GM10248 (cell line): ENCODE data around the gene FCER2.

Experiments
- CTCF ChIA-PET: fragments of 300-600 bp; sonication (Branson Sonifier 250); formaldehyde crosslinking; extraction: SDS; loops from one replicate; lab custom pipeline; 2021; ENCODE audit warnings: antibody characterized with exemption; lab: Yijun Ruan, JAX
- POLR2A ChIA-PET: fragments of 350-650 bp; sonication (Branson Sonifier 250); formaldehyde crosslinking; extraction: SDS; loops from one replicate; lab custom pipeline; 2020; ENCODE audit warnings: antibody characterized with exemption; lab: Yijun Ruan, JAX
- DNase-seq: peaks from one replicate; pipeline ENCODE4 v3.0.0; 2012; ENCODE audit errors: extremely low spot score
- CTCF ChIP-seq: IDR thresholded peaks from 2 replicates; pipeline ENCODE4 v1.5.1; 2012; ENCODE audit warnings: mild to moderate bottlenecking, low read depth; ENCODE audit errors: extremely low read depth, missing control alignments, control extremely low read depth

The FCER2 gene

DNA sequence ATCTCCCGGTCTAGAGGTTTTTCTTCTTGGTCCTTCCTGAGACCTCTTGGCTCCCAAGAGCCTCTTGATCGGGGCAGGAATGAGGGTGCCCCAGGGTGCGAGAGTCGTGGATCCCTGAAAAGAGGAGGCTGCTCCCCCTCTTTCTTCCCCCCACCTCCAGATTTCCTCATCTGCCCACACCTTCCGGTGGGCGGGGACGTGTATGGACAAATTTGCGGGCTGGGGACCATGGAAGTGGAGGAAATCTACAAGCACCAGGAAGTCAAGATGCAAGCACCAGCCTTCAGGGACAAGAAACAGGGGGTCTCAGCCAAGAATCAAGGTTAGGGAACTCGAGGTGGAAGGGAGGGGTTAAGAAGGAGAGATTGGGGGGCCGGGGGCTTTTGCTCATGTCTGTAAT, 25.1 kb downstream of the FCER2 start, which contains the start of gene MCEMP1:
MCEMP1 (plus strand) TSS at position 237 of the 400 bp plus-strand sequence; CDS start at position 268, 31 bp downstream.
- ChIA-PET CTCF (interaction anchor here (0.6 to 2.4 kb wide), 5 partner anchors 24 to 310 kb away, joined by 3 to 10 read pairs (median 4); no protein-coding TSS in a partner anchor), POLR2A (interaction anchor here (0.6 kb wide), 1 partner anchor 26 kb away, joined by 5 read pairs; no protein-coding TSS in a partner anchor)
- DNase-seq = no peak
- TF ChIP-seq CTCF = no peak

DNA sequence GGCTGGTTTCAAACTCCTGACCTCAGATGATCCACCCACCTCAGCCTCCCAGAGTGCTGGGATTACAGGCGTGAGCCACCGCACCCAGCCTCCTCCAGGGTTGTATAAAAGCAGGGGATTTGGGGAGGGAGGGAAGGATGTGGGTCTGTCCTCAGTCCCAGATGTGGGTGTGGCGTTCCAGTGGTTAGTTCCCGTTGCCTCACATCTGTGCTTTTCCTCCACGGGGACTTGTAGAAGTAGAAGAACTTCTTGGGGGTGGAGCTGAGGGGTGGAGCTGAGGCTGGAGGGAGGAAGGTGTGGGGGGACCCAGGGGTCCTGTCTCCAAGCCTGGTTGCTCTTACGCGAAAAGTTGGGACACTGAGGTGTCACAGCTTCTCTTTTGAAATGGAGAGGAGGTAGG, 25.6 kb downstream of the FCER2 start:
- no peak for TF ChIP-seq CTCF
- no peak for DNase-seq
- CTCF ChIA-PET = interaction anchor here (1.5 to 2.3 kb wide), 2 partner anchors 24 to 124 kb away, joined by 4 to 9 read pairs; no protein-coding TSS in a partner anchor
- POLR2A ChIA-PET = no interaction called here

DNA sequence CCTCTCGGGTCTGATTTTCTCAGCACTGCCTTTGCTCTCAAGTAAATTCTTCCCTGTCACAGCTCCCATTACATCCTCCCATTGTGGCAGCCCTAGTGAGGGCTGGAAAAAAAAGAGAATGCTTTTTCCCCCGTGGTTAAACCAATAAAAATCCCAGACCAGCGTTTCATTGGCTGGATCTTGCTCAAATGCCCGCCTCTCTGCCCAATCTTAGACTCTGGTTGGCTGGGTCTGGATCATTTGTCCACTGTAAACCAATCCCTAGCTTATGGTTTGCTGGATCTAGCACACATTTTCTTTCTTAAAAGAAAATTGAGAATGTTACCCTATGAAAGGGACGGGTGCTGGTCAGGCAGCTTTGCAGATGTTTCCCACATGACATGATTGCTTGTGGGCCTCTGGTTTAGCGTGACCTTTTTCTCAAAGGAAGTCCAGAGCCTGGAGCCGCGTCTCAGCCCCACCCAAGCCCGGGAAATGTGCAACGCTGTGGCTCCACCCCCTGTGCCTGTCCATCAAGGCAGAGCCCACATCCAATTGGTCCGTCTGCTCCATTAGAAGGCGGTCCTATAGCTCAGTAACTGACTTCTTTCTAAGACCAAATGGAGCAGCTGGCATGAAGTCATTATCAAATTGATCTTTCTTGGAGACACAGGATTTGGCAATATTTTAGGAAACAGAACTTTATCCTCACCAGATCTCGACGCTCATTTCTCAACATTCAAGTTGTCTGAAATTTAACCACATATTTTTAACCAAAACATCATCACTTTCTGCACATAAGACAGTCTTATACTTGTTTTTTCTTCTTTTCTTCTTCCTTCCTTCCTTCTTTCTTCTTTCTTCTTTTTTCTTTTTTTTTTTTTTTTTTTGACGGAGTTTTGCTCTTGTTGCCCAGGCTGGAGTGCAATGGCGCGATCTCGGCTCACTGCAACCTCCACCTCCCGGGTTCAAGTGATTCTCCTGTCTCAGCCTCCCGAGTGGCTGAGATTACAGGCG, 27.6 kb downstream of the FCER2 start:
- DNase-seq = no peak
- ChIA-PET POLR2A (no interaction called here), CTCF (interaction anchor here (0.9 to 1.3 kb wide), 2 partner anchors 10 to 23 kb away, joined by 3 read pairs; no protein-coding TSS in a partner anchor)
- TF ChIP-seq CTCF = no peak

DNA sequence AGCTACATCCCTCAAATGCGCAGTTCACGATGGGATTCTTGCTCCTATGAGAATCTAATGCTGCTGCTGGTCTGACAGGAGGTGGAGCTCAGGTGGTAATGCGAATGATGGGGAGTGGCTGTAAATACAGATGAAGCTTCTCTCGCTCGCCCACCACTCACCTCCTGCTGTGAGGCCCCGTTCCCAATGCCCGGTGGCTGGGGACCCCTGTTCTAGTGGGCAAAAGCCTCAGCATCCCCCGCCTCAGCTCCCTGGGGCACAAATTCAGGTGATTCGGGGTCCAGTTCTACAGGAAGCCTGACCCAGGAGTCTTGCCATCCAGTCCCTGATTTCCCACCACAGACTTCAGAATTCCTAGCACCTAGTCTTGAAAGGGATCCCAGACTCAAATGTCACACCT, 29.4 kb downstream of the FCER2 start:
- POLR2A ChIA-PET = no interaction called here
- DNase-seq = no peak
- TF ChIP-seq CTCF = no peak
- CTCF ChIA-PET = interaction anchor here (1.2 to 3.2 kb wide), 2 partner anchors 8 to 104 kb away, joined by 4 to 13 read pairs; partner anchors contain the start of gene TRAPPC5

GRCh38 chr19:7670790-7671189, 31.1 kb downstream of the FCER2 start:
- POLR2A ChIA-PET = interaction anchor here (0.6 kb wide), 1 partner anchor 227 kb away, joined by 3 read pairs; no protein-coding TSS in a partner anchor
- DNase-seq = no peak
- TF ChIP-seq CTCF = no peak

GRCh38 chr19:7670150-7670783, 31.7 kb downstream of the FCER2 start:
- no peak for DNase-seq
- ChIA-PET CTCF (interaction anchor here (1.1 to 3.2 kb wide), 4 partner anchors 9 to 129 kb away, joined by 3 to 13 read pairs (median 4); partner anchors contain the start of gene TRAPPC5), POLR2A (no interaction called here)
- TF ChIP-seq CTCF = no peak

More at GRCh38 chr19:7670790-7671189, 31.1 kb downstream of the FCER2 start:
- CTCF ChIA-PET = interaction anchor here (1.2 to 3.2 kb wide), 2 partner anchors 10 to 18 kb away, joined by 3 to 13 read pairs; partner anchors contain the start of gene TRAPPC5
